IPS-18a (cell line): Measurements from ENCODE around the gene HS3ST6.
"Not testable (repeated sequence)": the region's sequence is repeated elsewhere in the genome, so short reads cannot be mapped to it uniquely, and the experiment has no call there.

Source experiments
- H3K27ac ChIP-seq: one replicate; pipeline ENCODE4 v1.5.1; 2013; ENCODE audit warnings: low read length
- H3K27me3 ChIP-seq: one replicate; pipeline ENCODE4 v1.6.1; 2013; ENCODE audit warnings: mild to moderate bottlenecking, low read length; ENCODE audit not compliant: control insufficient read depth, insufficient read depth
- H3K36me3 ChIP-seq: one replicate; pipeline ENCODE4 v1.6.1; 2013; ENCODE audit warnings: low read depth, low read length; ENCODE audit not compliant: control insufficient read depth
- H3K4me1 ChIP-seq: one replicate; pipeline ENCODE4 v1.6.1; 2013; ENCODE audit warnings: low read depth, low read length; ENCODE audit not compliant: control insufficient read depth
- H3K4me3 ChIP-seq: one replicate; pipeline ENCODE4 v1.5.1; 2013; ENCODE audit warnings: low read length
- H3K9ac ChIP-seq: one replicate; pipeline ENCODE4 v1.6.1; 2013; ENCODE audit warnings: mild to moderate bottlenecking, low read length, moderate library complexity
- H3K9me3 ChIP-seq: one replicate; pipeline ENCODE4 v1.6.1; 2013; ENCODE audit warnings: low read depth, low read length; ENCODE audit not compliant: control insufficient read depth

Gene HS3ST6

GRCh38 chr16:1895949-1896675 is 22.1 kb downstream of the HS3ST6 start:
- no peaks in the 10 kb centered on the region for H3K4me1 ChIP-seq
- H3K27me3 ChIP-seq = no peaks in the 10 kb centered on the region
- H3K9me3 ChIP-seq = no peaks in the 10 kb centered on the region
- H3K4me3 ChIP-seq = no peak overlapping the region
- no peaks in the 10 kb centered on the region for H3K36me3 ChIP-seq
- H3K9ac ChIP-seq = no peak overlapping the region
- H3K27ac ChIP-seq = no peak overlapping the region

- Histone ChIP-seq H3K9ac (no peak overlapping the region), H3K4me3 (no peak overlapping the region), H3K9me3 (no peaks in the 10 kb centered on the region), H3K36me3 (no peaks in the 10 kb centered on the region), H3K27me3 (peaks cover 6% of the 10 kb centered on the region), H3K27ac (no peak overlapping the region), H3K4me1 (no peaks in the 10 kb centered on the region)
Observed at GRCh38 chr16:1895068-1895467, 23.1 kb downstream of the HS3ST6 start.

- no peak overlapping the region for H3K9ac ChIP-seq
- no peaks in the 10 kb centered on the region for H3K36me3 ChIP-seq
- no peak overlapping the region for H3K27ac ChIP-seq
- no peak overlapping the region for H3K4me3 ChIP-seq
- peaks cover 7% of the 10 kb centered on the region for H3K27me3 ChIP-seq
- H3K9me3 ChIP-seq = no peaks in the 10 kb centered on the region
- no peaks in the 10 kb centered on the region for H3K4me1 ChIP-seq
Observed at GRCh38 chr16:1890708-1891050, 27.5 kb downstream of the HS3ST6 start.

GRCh38 chr16:1890024-1890707 is 28.0 kb downstream of the HS3ST6 start:
- no peak overlapping the region for H3K4me3 ChIP-seq
- H3K27me3 ChIP-seq = peaks cover 7% of the 10 kb centered on the region
- no peak overlapping the region for H3K9ac ChIP-seq
- no peaks in the 10 kb centered on the region for H3K9me3 ChIP-seq
- no peak overlapping the region for H3K27ac ChIP-seq
- H3K36me3 ChIP-seq = no peaks in the 10 kb centered on the region
- no peaks in the 10 kb centered on the region for H3K4me1 ChIP-seq

- Histone ChIP-seq H3K4me1 (no peaks in the 10 kb centered on the region), H3K27ac (no peak overlapping the region), H3K9me3 (no peaks in the 10 kb centered on the region), H3K27me3 (peaks cover 7% of the 10 kb centered on the region), H3K36me3 (no peaks in the 10 kb centered on the region), H3K4me3 (no peak overlapping the region), H3K9ac (no peak overlapping the region)
Observed at GRCh38 chr16:1887711-1888354, 30.4 kb downstream of the HS3ST6 start.

GRCh38 chr16:1884889-1885288 is 33.3 kb downstream of the HS3ST6 start:
- Histone ChIP-seq H3K27me3 (no peaks in the 10 kb centered on the region), H3K27ac (no peak overlapping the region), H3K4me1 (no peaks in the 10 kb centered on the region), H3K9me3 (no peaks in the 10 kb centered on the region), H3K4me3 (no peak overlapping the region), H3K36me3 (no peaks in the 10 kb centered on the region), H3K9ac (no peak overlapping the region)

- no peaks in the 10 kb centered on the region for H3K9me3 ChIP-seq
Observed at GRCh38 chr16:1884155-1884760, 34.0 kb downstream of the HS3ST6 start.

GRCh38 chr16:1881172-1881571 is 37.0 kb downstream of the HS3ST6 start:
- H3K4me3 ChIP-seq, H3K27ac ChIP-seq, H3K9ac ChIP-seq, H3K4me1 ChIP-seq, H3K27me3 ChIP-seq, H3K36me3 ChIP-seq, H3K9me3 ChIP-seq: not testable (repeated sequence)

More at GRCh38 chr16:1884155-1884760, 34.0 kb downstream of the HS3ST6 start:
- H3K27ac ChIP-seq = no peak overlapping the region
- H3K27me3 ChIP-seq = no peaks in the 10 kb centered on the region
- H3K36me3 ChIP-seq = no peaks in the 10 kb centered on the region
- H3K9ac ChIP-seq = no peak overlapping the region
- no peaks in the 10 kb centered on the region for H3K4me1 ChIP-seq
- H3K4me3 ChIP-seq = no peak overlapping the region

- H3K36me3 ChIP-seq = no peaks in the 10 kb centered on the region
Observed at GRCh38 chr16:1879477-1879876, 38.7 kb downstream of the HS3ST6 start.

GRCh38 chr16:1878256-1878655 is 40.0 kb downstream of the HS3ST6 start:
- no peaks in the 10 kb centered on the region for H3K36me3 ChIP-seq
- H3K4me1 ChIP-seq = no peaks in the 10 kb centered on the region
- no peak overlapping the region for H3K9ac ChIP-seq
- H3K27me3 ChIP-seq = peaks cover 23% of the 10 kb centered on the region
- no peaks in the 10 kb centered on the region for H3K9me3 ChIP-seq
- no peak overlapping the region for H3K27ac ChIP-seq
- H3K4me3 ChIP-seq = no peak overlapping the region

More at GRCh38 chr16:1879477-1879876, 38.7 kb downstream of the HS3ST6 start:
- Histone ChIP-seq H3K27me3 (peaks cover 14% of the 10 kb centered on the region), H3K9me3 (no peaks in the 10 kb centered on the region), H3K9ac (no peak overlapping the region), H3K4me3 (no peak overlapping the region), H3K27ac (no peak overlapping the region), H3K4me1 (no peaks in the 10 kb centered on the region)

GRCh38 chr16:1877804-1878203 is 40.4 kb downstream of the HS3ST6 start:
- H3K9ac ChIP-seq = no peak overlapping the region

More at GRCh38 chr16:1877804-1878203, 40.4 kb downstream of the HS3ST6 start:
- Histone ChIP-seq H3K27ac (no peak overlapping the region), H3K9me3 (no peaks in the 10 kb centered on the region), H3K4me3 (no peak overlapping the region), H3K4me1 (no peaks in the 10 kb centered on the region), H3K27me3 (peaks cover 28% of the 10 kb centered on the region), H3K36me3 (no peaks in the 10 kb centered on the region)
